Measurements from ENCODE around the gene WFS1.

Gene WFS1

DNA sequence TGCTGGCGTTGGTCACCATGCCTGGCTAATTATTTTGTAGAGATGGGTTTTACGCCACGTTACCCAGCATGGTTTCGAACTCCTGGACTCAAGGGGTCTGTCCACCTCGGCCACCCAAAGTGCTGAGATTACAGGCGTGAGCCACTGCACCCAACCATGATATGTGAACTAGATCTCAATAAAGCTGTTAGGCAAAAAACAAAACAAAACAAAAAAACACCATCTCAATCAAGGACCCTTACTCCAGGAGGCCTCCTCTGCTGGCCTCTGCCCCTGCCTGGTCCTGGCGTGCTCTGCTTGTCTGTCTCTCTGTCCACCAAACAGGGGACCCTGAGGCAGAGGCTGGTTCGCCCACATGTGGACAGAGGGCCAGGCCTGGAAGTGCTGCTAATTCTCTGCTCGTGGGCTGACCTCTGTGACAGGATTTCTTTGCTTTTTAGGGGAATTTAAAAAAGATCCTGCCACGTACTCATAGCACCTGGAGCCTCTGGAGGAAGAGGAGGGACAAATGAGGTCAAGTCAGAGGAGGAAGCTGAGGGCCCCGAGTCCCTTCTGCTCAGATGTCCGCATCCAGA lies 32.7 kb upstream of the WFS1 start:
- Histone ChIP-seq H3F3A (ENCODE audit: insufficient read depth, low read length) (no peaks in the 10 kb centered on the region), H3K9ac (ENCODE audit: low read length) (no peak overlapping the region), H3K4me1 (ENCODE audit: low read length) (no peaks in the 10 kb centered on the region), H3K27me3 (replicated peaks; ENCODE audit: insufficient read depth, low read length) (peaks cover 34% of the 10 kb centered on the region), H3K9me2 (replicated peaks; ENCODE audit: insufficient read depth, low read length) (no peaks in the 10 kb centered on the region), H2AFZ (ENCODE audit: low read length) (no peak overlapping the region), H3K4me3 (ENCODE audit: low read length) (no peak overlapping the region), H3K36me3 (replicated peaks; ENCODE audit: insufficient read depth, low read length) (no peaks in the 10 kb centered on the region), H3K79me2 (ENCODE audit: low read length) (no peaks in the 10 kb centered on the region), H3K27ac (ENCODE audit: low read length) (no peak overlapping the region), H3K4me2 (ENCODE audit: low read depth, low read length) (no peak overlapping the region), H4K20me1 (ENCODE audit: insufficient read depth, low read length) (no peaks in the 10 kb centered on the region), H3K9me3 (replicated peaks; ENCODE audit: insufficient read depth, low read length) (no peaks in the 10 kb centered on the region)
- no peak for DNase-seq
- TF ChIP-seq, protein P1, sequence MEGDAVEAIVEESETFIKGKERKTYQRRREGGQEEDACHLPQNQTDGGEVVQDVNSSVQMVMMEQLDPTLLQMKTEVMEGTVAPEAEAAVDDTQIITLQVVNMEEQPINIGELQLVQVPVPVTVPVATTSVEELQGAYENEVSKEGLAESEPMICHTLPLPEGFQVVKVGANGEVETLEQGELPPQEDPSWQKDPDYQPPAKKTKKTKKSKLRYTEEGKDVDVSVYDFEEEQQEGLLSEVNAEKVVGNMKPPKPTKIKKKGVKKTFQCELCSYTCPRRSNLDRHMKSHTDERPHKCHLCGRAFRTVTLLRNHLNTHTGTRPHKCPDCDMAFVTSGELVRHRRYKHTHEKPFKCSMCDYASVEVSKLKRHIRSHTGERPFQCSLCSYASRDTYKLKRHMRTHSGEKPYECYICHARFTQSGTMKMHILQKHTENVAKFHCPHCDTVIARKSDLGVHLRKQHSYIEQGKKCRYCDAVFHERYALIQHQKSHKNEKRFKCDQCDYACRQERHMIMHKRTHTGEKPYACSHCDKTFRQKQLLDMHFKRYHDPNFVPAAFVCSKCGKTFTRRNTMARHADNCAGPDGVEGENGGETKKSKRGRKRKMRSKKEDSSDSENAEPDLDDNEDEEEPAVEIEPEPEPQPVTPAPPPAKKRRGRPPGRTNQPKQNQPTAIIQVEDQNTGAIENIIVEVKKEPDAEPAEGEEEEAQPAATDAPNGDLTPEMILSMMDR (IDR thresholded peaks at IDR 0.05; ENCODE audit: low read length), result no peak
- TF ChIP-seq EZH2phosphoT487 (IDR thresholded peaks at IDR 0.05; ENCODE audit: low read length) (no peak), EZH2 (optimal IDR thresholded peaks at IDR 0.05; ENCODE audit: low read depth, low read length) (no peak)

DNA sequence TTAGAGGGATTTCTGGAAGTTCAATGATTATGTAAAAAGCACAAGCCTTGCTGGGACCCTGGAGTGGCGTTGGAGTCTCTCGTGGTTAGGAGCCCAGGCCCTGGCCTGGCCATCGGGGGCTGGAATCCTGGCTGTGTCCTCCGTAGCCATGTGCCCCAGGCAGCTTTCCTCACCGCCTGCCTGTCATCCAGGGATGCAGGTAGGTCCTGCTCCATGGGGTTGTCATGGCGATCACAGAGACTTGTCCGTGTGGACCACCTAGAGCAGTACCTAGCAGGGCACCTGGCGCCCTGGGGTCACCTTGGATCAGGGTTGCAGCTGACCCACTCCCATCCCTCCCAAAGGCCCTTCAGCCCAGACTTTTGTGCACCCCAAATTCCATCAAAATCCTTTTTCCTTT lies 30.2 kb upstream of the WFS1 start:
- no peaks in the 10 kb centered on the region for H4K20me1 ChIP-seq (ENCODE audit: insufficient read depth, low read length)
- H3K27me3 ChIP-seq (replicated peaks; ENCODE audit: insufficient read depth, low read length), result peaks cover 32% of the 10 kb centered on the region
- H3K27ac ChIP-seq (ENCODE audit: low read length), result no peak overlapping the region
- no peaks in the 10 kb centered on the region for H3K9me3 ChIP-seq (replicated peaks; ENCODE audit: insufficient read depth, low read length)
- H3K79me2 ChIP-seq (ENCODE audit: low read length), result no peaks in the 10 kb centered on the region
- DNase-seq, result no peak
- no peaks in the 10 kb centered on the region for H3F3A ChIP-seq (ENCODE audit: insufficient read depth, low read length)
- no peaks in the 10 kb centered on the region for H3K36me3 ChIP-seq (replicated peaks; ENCODE audit: insufficient read depth, low read length)
- no peak overlapping the region for H3K9ac ChIP-seq (ENCODE audit: low read length)
- no peaks in the 10 kb centered on the region for H3K9me2 ChIP-seq (replicated peaks; ENCODE audit: insufficient read depth, low read length)
- no peaks in the 10 kb centered on the region for H3K4me1 ChIP-seq (ENCODE audit: low read length)
- TF ChIP-seq EZH2phosphoT487 (IDR thresholded peaks at IDR 0.05; ENCODE audit: low read length) (no peak), EZH2 (optimal IDR thresholded peaks at IDR 0.05; ENCODE audit: low read depth, low read length) (no peak)
- TF ChIP-seq, protein P1 (IDR thresholded peaks at IDR 0.05; ENCODE audit: low read length), result no peak
- H2AFZ ChIP-seq (ENCODE audit: low read length), result no peak overlapping the region
- no peak overlapping the region for H3K4me3 ChIP-seq (ENCODE audit: low read length)
- no peak overlapping the region for H3K4me2 ChIP-seq (ENCODE audit: low read depth, low read length)

DNA sequence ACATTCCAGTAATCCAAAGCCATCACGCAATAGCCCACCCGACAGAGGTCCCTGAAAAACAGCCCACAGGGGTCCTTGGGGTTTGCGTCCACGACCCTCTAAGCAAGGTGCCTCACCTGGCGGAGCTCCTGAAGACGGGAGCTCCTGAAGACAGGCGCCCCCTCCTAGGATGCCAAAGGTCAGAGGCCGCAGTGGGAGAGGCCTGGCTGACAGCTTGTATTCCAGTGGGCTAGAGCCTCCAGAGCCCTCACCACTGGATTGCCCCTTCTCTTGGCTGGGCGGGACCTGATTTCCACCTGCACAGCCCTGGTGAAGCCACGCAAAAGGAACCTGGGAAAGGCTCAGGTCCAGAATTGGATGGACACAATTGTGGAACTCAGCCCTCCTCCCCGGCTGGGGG lies 29.7 kb upstream of the WFS1 start:
- Histone ChIP-seq H3K36me3 (replicated peaks; ENCODE audit: insufficient read depth, low read length) (no peaks in the 10 kb centered on the region), H3K9me2 (replicated peaks; ENCODE audit: insufficient read depth, low read length) (no peaks in the 10 kb centered on the region), H3F3A (ENCODE audit: insufficient read depth, low read length) (no peaks in the 10 kb centered on the region), H3K27ac (ENCODE audit: low read length) (no peak overlapping the region), H3K4me2 (ENCODE audit: low read depth, low read length) (no peak overlapping the region), H3K4me1 (ENCODE audit: low read length) (no peaks in the 10 kb centered on the region), H4K20me1 (ENCODE audit: insufficient read depth, low read length) (no peaks in the 10 kb centered on the region), H3K9ac (ENCODE audit: low read length) (no peak overlapping the region), H3K27me3 (replicated peaks; ENCODE audit: insufficient read depth, low read length) (peaks cover 30% of the 10 kb centered on the region), H3K9me3 (replicated peaks; ENCODE audit: insufficient read depth, low read length) (no peaks in the 10 kb centered on the region), H3K4me3 (ENCODE audit: low read length) (no peak overlapping the region), H3K79me2 (ENCODE audit: low read length) (no peaks in the 10 kb centered on the region), H2AFZ (ENCODE audit: low read length) (no peak overlapping the region)
- TF ChIP-seq EZH2 (optimal IDR thresholded peaks at IDR 0.05; ENCODE audit: low read depth, low read length) (no peak), EZH2phosphoT487 (IDR thresholded peaks at IDR 0.05; ENCODE audit: low read length) (no peak)
- TF ChIP-seq, protein P1 (IDR thresholded peaks at IDR 0.05; ENCODE audit: low read length), result no peak
- no peak for DNase-seq
